Immature natural killer cell (primary cell): ENCODE results near the gene LIMA1. TPM values are rescaled to one million over a fixed set of nuclear protein-coding genes. Genes with fewer than 3 reads are reported as not detected.
"Not testable (repeated sequence)": the region's sequence is repeated elsewhere in the genome, so short reads cannot be mapped to it uniquely, and the experiment has no call there.

Experiments used
- DNase-seq, 3 donors: peaks; one replicate each; pipeline ENCODE4 v3.0.0; 2022; ENCODE audit warnings: mixed read lengths in 1 of 3
- H3K27ac Mint-ChIP-seq, 6 donors: one replicate each; pipeline ENCODE4 v1.8.0; 2020; ENCODE audit warnings: mixed read lengths in 6 of 6, mild to moderate bottlenecking in 5 of 6, inconsistent platforms in 4 of 6, moderate library complexity in 3 of 6
- H3K27me3 Mint-ChIP-seq, 3 donors: one replicate each; pipeline ENCODE4 v1.8.0; 2020 to 2021; ENCODE audit warnings: low read depth in 3 of 3, mild to moderate bottlenecking in 3 of 3, mixed read lengths in 3 of 3, moderate library complexity in 3 of 3, inconsistent platforms in 1 of 3
- H3K36me3 Mint-ChIP-seq, 3 donors: one replicate each; pipeline ENCODE4 v1.8.0; 2020; ENCODE audit warnings: mixed read lengths in 3 of 3, inconsistent platforms in 2 of 3, mild to moderate bottlenecking in 2 of 3
- H3K4me1 Mint-ChIP-seq, 2 donors: one replicate each; pipeline ENCODE4 v1.8.0; 2020; ENCODE audit warnings: inconsistent platforms in 2 of 2, mild to moderate bottlenecking in 2 of 2, mixed read lengths in 2 of 2, moderate library complexity in 1 of 2
- H3K4me3 Mint-ChIP-seq, 5 donors: one replicate each; pipeline ENCODE4 v1.8.0; 2020; ENCODE audit warnings: mild to moderate bottlenecking in 5 of 5, mixed read lengths in 5 of 5, inconsistent platforms in 3 of 5, moderate library complexity in 3 of 5
- H3K9me3 Mint-ChIP-seq, 6 donors: one replicate each; pipeline ENCODE4 v1.8.0; 2020; ENCODE audit warnings: mild to moderate bottlenecking in 6 of 6, mixed read lengths in 6 of 6, inconsistent platforms in 4 of 6, moderate library complexity in 3 of 6
- polyA plus RNA-seq, 3 donors: library from polyadenylated mRNA; unstranded; fragments of 300-500 nt; fragmentation: Illumina TruSeq; gene quantifications; one replicate each; pipeline ENCODE4 v1.2.3, GENCODE V29; 2021

The LIMA1 gene
- polyA plus RNA-seq, 3 donors from 2014 or later, result 4.8 to 10.0 (median 7.0) TPM

DNA sequence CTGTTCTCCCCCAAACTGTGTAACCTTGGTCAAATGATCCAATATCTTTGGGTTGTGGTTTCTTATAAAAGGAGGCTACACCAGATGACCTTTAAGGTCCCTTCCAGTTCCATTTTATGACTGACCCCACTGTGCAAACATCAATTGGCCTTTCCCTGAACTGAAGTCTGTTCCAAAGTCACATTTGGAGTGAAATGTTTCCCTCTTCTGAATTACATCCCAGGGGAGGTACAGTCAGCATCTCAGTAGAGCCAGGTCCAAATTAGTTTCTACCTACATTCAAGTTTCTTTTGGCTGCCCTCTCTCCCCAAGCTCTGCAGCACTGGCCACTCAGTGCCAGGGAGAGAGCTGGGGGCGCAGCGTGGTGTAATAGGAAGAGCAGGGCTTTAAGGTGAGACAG, 34.4 kb downstream of the LIMA1 start:
- DNase-seq, result no peak
- Mint-ChIP-seq H3K36me3 (peaks cover 3 to 7% (median 5%) of the 10 kb centered on the region in 3 donors), H3K27me3 (peaks cover 0 to 6% (median 3%) of the 10 kb centered on the region in 3 donors), H3K9me3 (no peaks in the 10 kb centered on the region), H3K27ac (no peak overlapping the region), H3K4me1 (no peaks in the 10 kb centered on the region), H3K4me3 (no peak overlapping the region)

GRCh38 chr12:50248411-50248810, 34.9 kb downstream of the LIMA1 start:
- no peak for DNase-seq
- Mint-ChIP-seq H3K4me3 (no peak overlapping the region), H3K9me3 (no peaks in the 10 kb centered on the region), H3K36me3 (peaks cover 3 to 7% (median 5%) of the 10 kb centered on the region in 3 donors), H3K27me3 (peaks cover 0 to 6% (median 3%) of the 10 kb centered on the region in 3 donors), H3K4me1 (no peaks in the 10 kb centered on the region), H3K27ac (no peak overlapping the region)

DNA sequence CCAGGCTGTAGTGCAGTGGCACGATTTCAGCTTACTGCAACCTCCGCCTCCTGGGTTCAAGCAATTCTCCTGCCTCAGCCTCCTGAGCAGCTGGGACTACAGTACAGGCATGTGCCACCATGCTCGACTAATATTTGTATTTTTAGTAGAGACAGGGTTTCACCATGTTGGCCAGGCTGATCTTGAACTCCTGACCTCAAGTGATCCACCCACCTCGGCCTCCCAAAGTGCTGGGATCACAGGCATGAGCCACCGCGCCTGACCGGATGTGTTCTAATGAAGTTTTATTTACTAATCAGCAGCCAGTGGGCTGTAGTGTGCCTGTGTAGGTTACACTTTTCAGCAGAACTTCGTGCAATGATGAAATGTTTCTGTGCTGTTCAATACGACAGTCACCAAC, 35.7 kb downstream of the LIMA1 start:
- not testable (repeated sequence) for H3K27ac Mint-ChIP-seq, H3K9me3 Mint-ChIP-seq, DNase-seq, H3K27me3 Mint-ChIP-seq, H3K4me1 Mint-ChIP-seq, H3K36me3 Mint-ChIP-seq, H3K4me3 Mint-ChIP-seq

DNA sequence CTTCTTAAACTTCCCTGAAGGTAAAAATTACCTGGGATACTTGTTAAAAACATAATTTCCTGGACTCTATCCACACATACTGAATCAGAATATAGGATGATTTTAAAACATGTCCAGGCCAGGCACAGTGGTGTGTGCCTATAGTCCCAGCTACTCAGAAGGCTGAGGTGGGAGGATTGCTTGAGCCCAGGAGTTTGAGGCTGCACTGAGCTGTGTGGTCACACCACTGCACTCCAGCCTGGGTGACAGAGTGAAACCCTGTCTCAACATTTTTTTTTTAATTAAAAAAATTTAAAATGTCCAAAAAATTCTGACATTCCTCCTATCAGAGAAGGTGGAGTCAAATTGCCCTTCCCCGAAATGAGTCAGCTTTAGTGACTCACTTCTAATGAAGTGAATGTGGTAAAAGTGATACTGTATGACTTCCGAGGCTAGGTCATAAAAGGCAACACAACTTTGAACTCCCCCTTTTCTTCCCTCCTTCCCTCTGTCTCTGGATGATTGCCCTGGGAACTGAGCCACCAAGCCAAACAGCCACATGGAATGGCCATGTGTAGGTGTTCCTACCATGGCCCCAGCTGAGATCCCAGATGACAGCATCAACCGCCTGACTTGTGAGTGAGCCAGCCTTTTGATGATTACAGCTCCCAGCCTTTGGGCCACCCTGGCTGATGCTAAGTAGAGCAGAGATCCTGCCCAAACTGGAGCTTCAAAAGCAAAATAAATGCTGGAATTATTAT, 36.3 kb downstream of the LIMA1 start:
- Mint-ChIP-seq H3K4me1 (no peaks in the 10 kb centered on the region), H3K4me3 (no peak overlapping the region), H3K9me3 (no peaks in the 10 kb centered on the region), H3K36me3 (peaks cover 3 to 7% (median 5%) of the 10 kb centered on the region in 3 donors), H3K27ac (no peak overlapping the region), H3K27me3 (peaks cover 0 to 6% (median 2%) of the 10 kb centered on the region in 3 donors)
- no peak for DNase-seq

DNA sequence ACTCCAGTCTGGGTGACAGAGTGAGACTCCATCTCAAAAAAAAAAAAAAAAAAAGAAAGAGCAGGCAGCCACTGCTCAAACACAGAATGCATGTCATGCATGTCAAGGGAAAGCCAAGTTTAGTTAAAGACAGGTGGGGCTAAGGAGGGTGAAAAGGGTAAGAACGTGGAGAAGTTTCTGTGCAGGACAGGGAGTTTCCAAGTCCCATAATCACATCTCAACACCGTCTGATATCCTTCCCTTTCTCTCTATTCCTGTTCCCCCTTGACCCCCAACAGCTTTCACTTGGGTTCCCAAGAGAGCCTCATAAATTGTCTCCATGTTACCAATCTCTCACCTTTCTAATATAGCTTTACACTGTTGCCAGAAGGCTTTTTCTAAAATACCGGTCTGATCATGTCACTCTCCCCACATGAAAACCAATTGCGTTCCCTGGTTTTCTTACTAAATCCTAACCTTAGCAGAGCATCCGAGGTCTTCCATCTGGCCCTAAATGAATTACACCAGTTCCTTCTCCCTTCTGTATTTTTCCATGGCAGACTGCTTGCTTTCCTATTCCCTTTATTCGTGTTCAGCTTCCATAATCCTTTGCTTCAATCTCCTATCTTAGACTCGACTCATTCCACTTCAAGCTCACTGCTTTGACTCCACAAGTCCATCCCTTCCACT, 37.0 kb downstream of the LIMA1 start:
- DNase-seq, result no peak
- H3K27ac Mint-ChIP-seq, result no peak overlapping the region
- H3K4me1 Mint-ChIP-seq, result no peaks in the 10 kb centered on the region
- H3K36me3 Mint-ChIP-seq, result peaks cover 3 to 7% (median 5%) of the 10 kb centered on the region in 3 donors
- H3K9me3 Mint-ChIP-seq, result no peaks in the 10 kb centered on the region
- H3K27me3 Mint-ChIP-seq, result peaks cover 0 to 6% (median 2%) of the 10 kb centered on the region in 3 donors
- no peak overlapping the region for H3K4me3 Mint-ChIP-seq

DNA sequence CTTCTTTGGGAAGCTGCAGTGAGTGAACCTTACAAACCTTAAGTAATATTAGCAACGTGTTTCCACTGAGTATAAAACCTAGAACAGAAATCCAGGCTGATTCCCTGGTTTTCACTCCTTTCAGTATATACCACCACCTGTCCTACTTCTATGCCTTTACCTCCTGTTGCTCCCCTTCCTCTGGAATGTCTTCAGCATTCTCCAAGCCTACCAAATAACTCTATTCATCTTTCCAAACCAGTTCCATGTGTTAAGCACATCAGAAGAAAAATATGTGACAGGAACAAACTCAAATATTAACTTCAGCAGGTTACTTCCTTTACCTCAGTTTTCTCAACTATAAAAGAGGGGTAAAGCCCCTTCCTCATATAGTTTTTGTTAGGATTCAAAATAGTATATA, 39.8 kb downstream of the LIMA1 start:
- H3K27me3 Mint-ChIP-seq, result peaks cover 0 to 3% (median 2%) of the 10 kb centered on the region in 3 donors
- H3K27ac Mint-ChIP-seq, result no peak overlapping the region
- no peaks in the 10 kb centered on the region for H3K4me1 Mint-ChIP-seq
- DNase-seq, result no peak
- H3K9me3 Mint-ChIP-seq, result no peaks in the 10 kb centered on the region
- H3K4me3 Mint-ChIP-seq, result no peak overlapping the region
- peaks cover 2 to 6% (median 5%) of the 10 kb centered on the region in 3 donors for H3K36me3 Mint-ChIP-seq

GRCh38 chr12:50242751-50243191, 40.5 kb downstream of the LIMA1 start:
- no peak overlapping the region for H3K4me3 Mint-ChIP-seq
- H3K4me1 Mint-ChIP-seq, result no peaks in the 10 kb centered on the region
- H3K36me3 Mint-ChIP-seq, result peaks cover 0 to 5% (median 3%) of the 10 kb centered on the region in 3 donors
- H3K27ac Mint-ChIP-seq, result no peak overlapping the region
- DNase-seq, result no peak
- no peaks in the 10 kb centered on the region for H3K9me3 Mint-ChIP-seq
- peaks cover 0 to 3% (median 2%) of the 10 kb centered on the region in 3 donors for H3K27me3 Mint-ChIP-seq

GRCh38 chr12:50241178-50241577, 42.1 kb downstream of the LIMA1 start:
- Mint-ChIP-seq H3K4me3 (no peak overlapping the region), H3K36me3 (peaks cover 0 to 5% (median 3%) of the 10 kb centered on the region in 3 donors), H3K4me1 (no peaks in the 10 kb centered on the region), H3K27me3 (peaks cover 0 to 2% (median 0%) of the 10 kb centered on the region in 3 donors), H3K27ac (no peak overlapping the region), H3K9me3 (no peaks in the 10 kb centered on the region)
- no peak for DNase-seq

DNA sequence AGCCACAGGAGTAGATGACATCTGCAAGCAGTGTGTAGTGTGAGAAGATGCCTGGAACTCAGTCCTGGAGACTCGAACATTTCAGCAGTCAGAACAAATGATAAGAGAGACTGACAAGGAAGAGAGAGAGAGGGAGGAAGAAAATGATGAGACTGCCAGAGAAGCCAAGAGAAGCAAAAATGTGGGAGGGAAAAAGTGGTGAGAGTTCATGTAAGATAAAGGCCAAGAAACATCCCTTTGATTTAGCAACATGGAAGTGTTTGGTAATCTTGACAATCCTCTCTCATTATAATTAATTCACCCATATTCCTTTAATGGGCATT, 42.6 kb downstream of the LIMA1 start:
- Mint-ChIP-seq H3K4me1 (no peaks in the 10 kb centered on the region), H3K4me3 (no peak overlapping the region), H3K27ac (no peak overlapping the region), H3K9me3 (no peaks in the 10 kb centered on the region), H3K27me3 (peaks cover 0 to 2% (median 0%) of the 10 kb centered on the region in 3 donors), H3K36me3 (peaks cover 0 to 5% (median 3%) of the 10 kb centered on the region in 3 donors)
- no peak for DNase-seq

GRCh38 chr12:50240096-50240791, 43.1 kb downstream of the LIMA1 start:
- DNase-seq, result no peak
- Mint-ChIP-seq H3K36me3 (peaks cover 0 to 5% (median 3%) of the 10 kb centered on the region in 3 donors), H3K27ac (no peak overlapping the region), H3K4me3 (no peak overlapping the region), H3K27me3 (peaks cover 0 to 2% (median 0%) of the 10 kb centered on the region in 3 donors), H3K9me3 (no peaks in the 10 kb centered on the region), H3K4me1 (no peaks in the 10 kb centered on the region)

DNA sequence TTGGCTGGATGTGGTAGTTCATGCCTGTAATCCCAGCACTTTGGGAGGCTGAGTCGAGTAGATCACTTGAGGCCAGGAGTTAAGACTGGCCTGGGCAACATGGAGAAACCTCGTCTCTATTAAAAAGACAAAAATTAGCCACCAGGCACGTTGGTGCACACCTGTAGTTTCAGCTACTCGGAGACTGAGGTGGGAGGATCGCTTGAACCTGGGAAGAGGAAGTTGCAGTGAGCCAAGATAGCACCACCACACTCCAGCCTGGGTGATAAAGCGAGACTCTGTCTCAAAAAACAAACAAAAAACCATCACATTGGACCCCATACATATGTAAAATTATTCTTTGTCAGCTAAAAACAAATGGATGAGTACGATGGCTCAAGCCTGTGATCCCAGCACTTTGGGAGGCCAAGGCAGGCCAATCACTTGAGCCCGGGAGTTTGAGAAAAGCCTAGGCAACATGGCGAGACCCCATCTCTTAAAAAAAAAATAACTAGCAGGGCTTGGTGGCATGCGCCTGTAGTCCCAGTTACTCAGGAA, 43.9 kb downstream of the LIMA1 start:
- no peaks in the 10 kb centered on the region for H3K36me3 Mint-ChIP-seq
- H3K27me3 Mint-ChIP-seq, result peaks cover 0 to 2% (median 0%) of the 10 kb centered on the region in 3 donors
- no peaks in the 10 kb centered on the region for H3K4me1 Mint-ChIP-seq
- no peaks in the 10 kb centered on the region for H3K9me3 Mint-ChIP-seq
- no peak for DNase-seq
- H3K27ac Mint-ChIP-seq, result no peak overlapping the region
- H3K4me3 Mint-ChIP-seq, result no peak overlapping the region

GRCh38 chr12:50234347-50234746, 49.0 kb downstream of the LIMA1 start:
- no peaks in the 10 kb centered on the region for H3K4me1 Mint-ChIP-seq
- no peaks in the 10 kb centered on the region for H3K36me3 Mint-ChIP-seq
- peaks cover 0 to 2% (median 1%) of the 10 kb centered on the region in 3 donors for H3K27me3 Mint-ChIP-seq
- no peaks in the 10 kb centered on the region for H3K9me3 Mint-ChIP-seq
- no peak for DNase-seq
- peak overlapping the region in 1 of 6 donors; percentile 58 for H3K27ac Mint-ChIP-seq
- no peak overlapping the region for H3K4me3 Mint-ChIP-seq

DNA sequence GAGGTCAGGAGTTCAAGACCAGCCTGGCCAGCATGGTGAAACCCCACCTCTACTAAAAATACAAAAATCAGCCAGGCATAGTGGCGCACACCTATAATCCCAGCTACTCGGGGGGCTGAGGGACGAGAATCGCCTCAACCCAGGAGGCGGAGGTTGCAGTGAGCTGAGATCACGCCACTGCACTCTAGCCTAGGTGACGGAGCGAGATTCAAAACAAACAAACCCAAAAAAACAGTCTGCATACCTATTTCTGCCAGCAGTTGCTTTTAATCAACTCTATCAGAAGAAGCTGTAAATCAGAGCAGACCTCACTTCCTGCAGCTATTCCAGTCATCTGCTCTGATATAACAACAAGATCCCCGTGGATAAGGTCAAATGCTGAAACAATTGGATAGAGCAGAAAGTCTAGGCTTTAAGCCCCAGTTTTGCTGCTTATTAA, 50.5 kb downstream of the LIMA1 start:
- DNase-seq, result no peak
- Mint-ChIP-seq H3K27me3 (peaks cover 0 to 2% (median 1%) of the 10 kb centered on the region in 3 donors), H3K9me3 (no peaks in the 10 kb centered on the region), H3K4me3 (no peak overlapping the region), H3K4me1 (no peaks in the 10 kb centered on the region), H3K27ac (no peak overlapping the region), H3K36me3 (no peaks in the 10 kb centered on the region)

DNA sequence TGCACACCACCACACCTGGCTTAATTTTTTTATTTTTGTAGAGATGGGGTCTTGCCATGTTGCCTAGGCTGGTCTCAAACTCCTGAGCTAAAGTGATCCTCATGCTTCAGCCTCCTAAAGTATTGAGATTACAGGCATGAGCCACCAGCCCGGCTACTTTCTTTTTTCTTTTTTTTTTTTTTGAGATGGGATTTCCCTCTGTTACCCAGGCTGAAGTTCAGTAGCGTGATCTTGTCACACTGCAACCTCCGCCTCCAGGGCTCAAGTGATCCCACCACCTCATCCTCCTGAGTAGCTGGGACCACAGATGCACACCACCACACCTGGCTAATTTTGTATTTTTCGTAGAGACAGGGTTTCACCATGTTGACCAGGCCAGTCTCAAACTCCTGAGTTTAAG, 51.1 kb downstream of the LIMA1 start:
- Mint-ChIP-seq H3K9me3 (no peaks in the 10 kb centered on the region), H3K27me3 (peaks cover 0 to 2% (median 1%) of the 10 kb centered on the region in 3 donors), H3K4me3 (no peak overlapping the region), H3K27ac (no peak overlapping the region), H3K36me3 (no peaks in the 10 kb centered on the region), H3K4me1 (no peaks in the 10 kb centered on the region)
- no peak for DNase-seq
